ENCODE data around the gene HID1. TPM values are rescaled to one million over a fixed set of nuclear protein-coding genes. Genes with fewer than 3 reads are reported as not detected.

HID1 gene
- total and polyA plus RNA-seq, 9 of the 15 experiments (the other 6 are each of a cell fraction or from before 2014, with no cell fraction given) = 0.14 to 2.1 (median 0.54) TPM; not detected in 2

GRCh38 chr17:74960570-74961342 is 11.8 kb downstream of the HID1 start (continued):
- TF ChIP-seq ZNF318 (IDR thresholded peaks at IDR 0.05; ENCODE audit: borderline replicate concordance in 1 of 2, low read depth in 1 of 2) = peak in 1 of 2 experiments; percentile 86; a peak in 2 of 4 replicates
- TF ChIP-seq KAT7 (CRISPR knock-in tag; IDR thresholded peaks at IDR 0.05; ENCODE audit: borderline replicate concordance) = 0 out of 2 replicates have a peak, but pooled peaks have one; percentile 43
- peak; percentile 30; the same call in 1 of the 2 replicates for TF ChIP-seq CBFB (CRISPR knock-in tag; IDR thresholded peaks at IDR 0.05)
- peak; percentile 100 for TF ChIP-seq CREB3L1 (IDR thresholded peaks at IDR 0.05; ENCODE audit: borderline replicate concordance, low read depth)
- TF ChIP-seq SMARCA4 (IDR thresholded peaks at IDR 0.05) = 0 out of 2 replicates have a peak, but pooled peaks have one; percentile 31
- peak in 1 of 2 experiments; percentile 40; a peak in 1 of 4 replicates for TF ChIP-seq SRF (CRISPR knock-in tag; IDR thresholded peaks at IDR 0.05)
- peak; percentile 89 for TF ChIP-seq NKRF (IDR thresholded peaks at IDR 0.05; ENCODE audit: borderline replicate concordance)
- TF ChIP-seq HDAC2 (IDR thresholded peaks at IDR 0.05) = peak; percentile 72
- TF ChIP-seq ATF1 (CRISPR knock-in tag; IDR thresholded peaks at IDR 0.05) = no peak
- TF ChIP-seq ATF1 (tag; IDR thresholded peaks at IDR 0.05) = peak; percentile 55
- peak; percentile 48; the same call in 1 of the 2 replicates for TF ChIP-seq MTA3 (IDR thresholded peaks at IDR 0.05; ENCODE audit: borderline replicate concordance)
- no peak for TF ChIP-seq EWSR1 (IDR thresholded peaks at IDR 0.05; ENCODE audit: borderline replicate concordance, low read depth, partially characterized antibody)
- TF ChIP-seq FOXJ2 (tag; IDR thresholded peaks at IDR 0.05) = no peak
- 0 out of 2 replicates have a peak, but pooled peaks have one; percentile 24 for TF ChIP-seq ZFP1 (CRISPR knock-in tag; IDR thresholded peaks at IDR 0.05)
- peak; percentile 51 for TF ChIP-seq CBFA2T2 (conservative IDR thresholded peaks at IDR 0.05)
